Natural killer cell treated with Interleukin-12 subunit alpha and Interleukin-12 subunit beta and Interleukin-15 and Interleukin-18, amount 100 ng/mL, for 72 hours (primary cell): ENCODE results near the gene EFHB. TPM values are rescaled to one million over a fixed set of nuclear protein-coding genes. Genes with fewer than 3 reads are reported as not detected.
A peak's percentile ranks its signal among the peaks of the same experiment; 100 is the strongest.
"Not testable (repeated sequence)": the region's sequence is repeated elsewhere in the genome, so short reads cannot be mapped to it uniquely, and the experiment has no call there.

Source experiments
- ATAC-seq, 2 donors: fragments of 150-1000 bp; cut with Tn5 transposase in 1 of 2; sonication (Bioruptor Pico), chemical (Tn5 transposase) in 1 of 2; 2 replicates each; pipeline ENCODE4 v1.10.0; 2021
- DNase-seq: peaks from one replicate; pipeline ENCODE4 v3.0.0; 2022; ENCODE audit warnings: low spot score
- H3K27ac Mint-ChIP-seq, 2 donors: 1 replicate in 1 of 2; 2 replicates in 1 of 2; pipeline ENCODE4 v1.8.0; 2022; ENCODE audit warnings: mixed read lengths in 2 of 2, mild to moderate bottlenecking in 1 of 2, moderate library complexity in 1 of 2
- H3K27me3 Mint-ChIP-seq, 2 donors: 1 replicate in 1 of 2; 2 replicates in 1 of 2; pipeline ENCODE4 v1.8.0; 2022; ENCODE audit warnings: mixed read lengths in 2 of 2
- H3K36me3 Mint-ChIP-seq: one replicate; pipeline ENCODE4 v1.8.0; 2022; ENCODE audit warnings: mixed read lengths
- H3K4me1 Mint-ChIP-seq, 2 donors: 1 replicate in 1 of 2; 2 replicates in 1 of 2; pipeline ENCODE4 v1.8.0; 2022; ENCODE audit warnings: low read depth in 2 of 2, mixed read lengths in 2 of 2, mild to moderate bottlenecking in 1 of 2
- H3K4me3 Mint-ChIP-seq: one replicate; pipeline ENCODE4 v1.8.0; 2022; ENCODE audit warnings: mixed read lengths
- H3K9me3 Mint-ChIP-seq: 2 replicates; pipeline ENCODE4 v1.8.0; 2022; ENCODE audit warnings: mixed read lengths
- total RNA-seq, 2 donors: library from RNA; stranded (reverse); gene quantifications; one replicate each; pipeline ENCODE4 v1.2.3, GENCODE V29; 2022

The EFHB gene
- total RNA-seq, 2 donors from 2014 or later: 0.78 TPM; not detected in 1

DNA sequence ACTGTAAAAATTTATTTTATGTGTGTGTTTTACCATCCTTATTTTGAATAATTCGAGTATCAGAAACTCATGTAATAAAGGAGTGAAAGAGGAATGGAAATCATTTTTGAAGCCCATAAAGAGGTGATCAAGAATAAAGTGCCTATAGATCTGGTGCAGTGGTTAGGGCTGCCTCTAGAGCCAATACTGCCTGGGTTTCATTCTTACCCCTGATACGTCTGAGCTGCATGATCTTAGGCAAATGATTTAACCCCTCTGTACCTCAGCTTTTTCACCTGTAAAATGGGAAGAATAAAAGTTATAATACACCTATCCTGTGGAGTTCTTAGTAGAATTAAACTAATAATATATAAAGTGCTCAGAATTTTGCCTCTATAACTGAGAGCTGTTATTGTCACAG, 30.4 kb downstream of the EFHB start:
- no peak for ATAC-seq
- Mint-ChIP-seq H3K27ac (no peak overlapping the region), H3K36me3 (no peaks in the 10 kb centered on the region), H3K4me1 (no peaks in the 10 kb centered on the region), H3K4me3 (no peak overlapping the region), H3K27me3 (peaks cover 0 to 5% of the 10 kb centered on the region in 2 donors), H3K9me3 (no peaks in the 10 kb centered on the region)
- DNase-seq: no peak

DNA sequence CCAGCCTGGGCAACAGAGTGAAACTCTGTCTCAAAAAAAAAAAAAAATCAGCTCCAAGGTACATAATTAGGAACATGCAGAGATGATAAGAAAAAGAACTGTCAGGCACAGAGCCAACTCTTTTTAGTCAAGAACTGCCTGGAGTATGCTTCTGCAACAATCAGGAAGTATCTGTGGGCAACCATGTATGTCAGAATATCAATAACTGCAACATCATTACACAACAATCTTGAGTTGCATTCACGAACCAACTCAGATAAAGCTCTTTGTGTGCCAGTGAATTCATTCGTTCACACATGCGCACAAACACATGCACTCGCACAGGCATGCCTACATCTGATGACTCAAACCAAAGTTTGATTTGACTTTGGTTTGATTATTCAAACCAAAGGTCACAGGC, 32.1 kb downstream of the EFHB start:
- ATAC-seq (no peak), DNase-seq (no peak)
- Mint-ChIP-seq H3K27me3 (no peaks in the 10 kb centered on the region), H3K4me1 (no peaks in the 10 kb centered on the region), H3K9me3 (no peaks in the 10 kb centered on the region), H3K4me3 (no peak overlapping the region), H3K36me3 (no peaks in the 10 kb centered on the region), H3K27ac (no peak overlapping the region)

DNA sequence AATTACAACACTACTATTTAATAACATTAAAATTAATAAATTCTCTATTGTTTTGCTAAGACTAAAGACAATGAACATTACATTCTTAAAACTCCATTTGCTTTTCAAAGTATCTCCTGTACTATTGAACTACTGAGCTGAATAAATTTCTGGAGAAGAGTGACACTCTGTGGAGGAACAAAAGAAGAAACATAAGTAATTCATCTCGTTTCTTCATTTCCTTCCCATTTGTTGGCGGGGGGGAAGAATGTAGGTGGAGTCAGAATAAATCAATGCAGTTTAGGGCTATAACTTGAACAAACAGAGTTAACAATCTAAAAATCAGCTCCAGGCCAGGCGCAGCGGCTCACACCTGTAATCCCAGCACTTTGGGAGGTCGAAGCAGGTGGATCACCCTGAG, 32.7 kb downstream of the EFHB start:
- Mint-ChIP-seq H3K4me1 (no peaks in the 10 kb centered on the region), H3K36me3 (no peaks in the 10 kb centered on the region), H3K4me3 (no peak overlapping the region), H3K27me3 (no peaks in the 10 kb centered on the region), H3K27ac (no peak overlapping the region), H3K9me3 (no peaks in the 10 kb centered on the region)
- DNase-seq: no peak
- ATAC-seq: no peak

DNA sequence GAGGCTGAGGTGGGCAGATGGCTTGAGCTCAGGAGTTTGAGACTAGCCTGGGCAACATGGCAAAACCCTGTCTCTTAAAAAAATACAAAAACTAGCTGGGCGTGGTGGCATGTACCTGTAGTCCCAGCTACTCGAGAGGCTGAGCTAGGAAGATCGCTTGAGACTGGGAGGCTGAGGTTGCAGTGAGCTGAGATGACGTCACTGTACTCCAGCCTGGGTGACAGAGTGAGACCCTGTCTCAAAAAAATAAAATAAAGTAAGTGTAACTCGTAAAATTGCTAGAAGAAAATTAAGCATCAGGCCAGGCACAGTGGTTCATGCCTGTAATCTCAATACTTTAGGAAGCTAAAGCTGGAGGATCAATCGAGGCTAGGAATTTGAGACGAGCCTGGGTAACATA, 34.2 kb downstream of the EFHB start:
- DNase-seq, H3K4me1 Mint-ChIP-seq, H3K27me3 Mint-ChIP-seq, H3K36me3 Mint-ChIP-seq, ATAC-seq, H3K27ac Mint-ChIP-seq, H3K4me3 Mint-ChIP-seq, H3K9me3 Mint-ChIP-seq: not testable (repeated sequence)

DNA sequence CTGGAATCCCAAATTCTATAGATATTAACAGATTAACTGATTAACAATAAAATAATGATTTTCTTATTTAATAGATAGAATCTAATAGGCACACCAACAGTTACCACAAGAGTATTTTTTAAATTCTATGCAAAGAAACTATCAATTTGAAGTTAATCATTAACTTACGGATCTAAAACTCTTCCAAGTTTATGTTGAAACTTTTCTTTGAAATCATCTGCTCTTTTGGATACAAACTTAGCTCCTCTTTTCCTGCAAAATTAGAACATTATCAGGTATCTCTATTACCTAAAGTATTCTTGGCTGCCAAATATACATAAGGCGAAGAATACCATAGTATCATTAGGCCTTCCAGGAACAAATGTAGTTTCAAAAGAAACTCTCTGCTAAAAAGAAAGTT, 34.8 kb downstream of the EFHB start:
- H3K27me3 Mint-ChIP-seq: no peaks in the 10 kb centered on the region
- H3K4me1 Mint-ChIP-seq: no peaks in the 10 kb centered on the region
- DNase-seq: no peak
- no peaks in the 10 kb centered on the region for H3K9me3 Mint-ChIP-seq
- no peak overlapping the region for H3K27ac Mint-ChIP-seq
- H3K4me3 Mint-ChIP-seq: no peak overlapping the region
- no peak for ATAC-seq
- H3K36me3 Mint-ChIP-seq: no peaks in the 10 kb centered on the region

DNA sequence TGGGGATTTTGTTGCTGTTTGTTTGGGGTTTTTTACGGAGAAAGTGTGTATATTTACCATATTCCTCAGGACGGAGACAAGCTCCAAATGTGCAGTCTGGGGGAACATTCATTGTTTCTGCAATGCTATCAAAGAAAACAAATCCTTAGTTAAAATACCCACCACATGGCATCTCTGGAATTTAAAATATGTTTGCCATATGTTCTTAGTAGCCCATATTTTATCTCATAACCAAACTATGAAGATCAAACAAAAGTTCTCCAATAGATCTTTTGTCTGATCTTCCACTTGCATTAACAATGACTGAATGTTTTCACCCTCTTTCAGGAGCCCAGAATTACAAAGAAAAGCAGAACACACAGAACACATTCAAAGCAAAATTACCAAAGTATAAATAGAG, 35.3 kb downstream of the EFHB start:
- no peak for DNase-seq
- H3K27me3 Mint-ChIP-seq: no peaks in the 10 kb centered on the region
- ATAC-seq: no peak
- no peaks in the 10 kb centered on the region for H3K9me3 Mint-ChIP-seq
- H3K27ac Mint-ChIP-seq: no peak overlapping the region
- no peaks in the 10 kb centered on the region for H3K4me1 Mint-ChIP-seq
- H3K36me3 Mint-ChIP-seq: no peaks in the 10 kb centered on the region
- H3K4me3 Mint-ChIP-seq: no peak overlapping the region

DNA sequence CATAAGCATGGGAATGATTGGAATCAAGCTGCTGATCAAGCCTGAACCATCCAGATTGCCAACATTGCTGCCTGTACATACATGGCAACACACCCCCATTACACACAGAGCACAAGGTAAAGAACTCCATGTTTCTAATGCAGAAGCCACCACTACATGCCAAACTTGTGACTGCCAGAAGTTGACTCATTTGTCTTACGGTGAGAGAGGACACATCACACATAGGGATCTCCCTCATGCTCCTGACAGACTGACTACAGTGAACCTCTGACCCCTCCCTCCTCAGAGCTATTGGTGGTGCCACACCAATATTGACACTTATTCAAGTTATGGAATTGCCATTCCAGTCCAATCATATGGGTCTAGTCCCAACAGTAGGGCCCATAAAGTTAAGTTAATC, 42.3 kb downstream of the EFHB start:
- Mint-ChIP-seq H3K4me3 (no peak overlapping the region), H3K36me3 (no peaks in the 10 kb centered on the region), H3K27me3 (no peaks in the 10 kb centered on the region), H3K27ac (no peak overlapping the region), H3K4me1 (no peaks in the 10 kb centered on the region), H3K9me3 (no peaks in the 10 kb centered on the region)
- ATAC-seq (no peak), DNase-seq (no peak)

DNA sequence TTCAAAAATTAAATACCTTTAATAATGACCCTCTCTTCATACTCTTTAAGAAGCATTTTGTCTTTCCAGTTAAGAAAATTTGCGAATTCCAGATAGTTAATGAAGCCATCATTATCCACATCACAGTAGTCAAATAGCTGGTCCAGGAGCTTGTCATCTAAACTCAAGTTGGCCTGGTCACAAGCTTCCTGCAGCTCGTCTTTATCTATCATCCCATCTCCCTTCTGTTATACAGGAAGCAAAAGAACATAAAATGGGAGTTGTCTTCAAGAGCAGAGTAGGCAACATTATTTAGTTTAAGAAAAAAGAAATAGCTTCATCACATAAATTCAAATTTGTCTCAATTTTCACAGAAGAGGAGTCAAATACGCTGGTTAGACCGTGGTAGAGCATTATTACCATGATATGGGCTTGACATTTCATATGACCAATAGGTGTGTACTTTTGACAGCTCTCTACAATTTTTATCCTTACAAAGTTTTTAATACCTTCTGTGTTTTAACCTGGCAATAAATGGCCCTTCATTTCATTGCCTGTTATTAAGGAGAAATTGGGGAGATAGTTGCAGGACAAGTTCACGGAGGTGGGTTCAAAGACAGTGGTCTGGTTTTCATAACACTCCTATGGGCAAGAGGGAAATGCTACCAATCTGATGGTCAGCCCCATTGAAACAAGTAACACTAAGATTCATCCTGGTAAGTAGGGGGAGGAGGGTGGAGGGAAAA, 45.4 kb downstream of the EFHB start:
- Mint-ChIP-seq H3K36me3 (no peaks in the 10 kb centered on the region), H3K9me3 (no peaks in the 10 kb centered on the region), H3K4me3 (no peak overlapping the region), H3K27ac (no peak overlapping the region), H3K4me1 (no peaks in the 10 kb centered on the region), H3K27me3 (no peaks in the 10 kb centered on the region)
- ATAC-seq: no peak
- DNase-seq: no peak

DNA sequence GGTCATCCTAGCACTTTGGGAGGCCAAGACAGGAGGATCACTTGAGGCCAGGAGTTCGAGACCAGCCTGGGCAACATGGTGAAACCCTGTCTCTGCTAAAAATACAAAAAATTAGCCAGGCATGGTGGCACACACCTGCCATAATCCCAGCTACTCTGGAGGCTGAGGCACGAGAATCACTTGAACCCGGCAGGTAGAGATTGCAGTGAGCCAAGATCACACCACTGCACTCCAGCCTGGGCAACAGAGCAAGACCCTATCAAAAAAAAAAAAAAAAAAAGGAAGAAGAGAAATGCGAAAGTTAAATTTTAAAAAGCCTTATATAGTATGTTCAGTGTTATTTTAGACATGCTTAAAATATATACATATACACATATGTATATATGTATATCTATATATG, 46.9 kb downstream of the EFHB start:
- H3K27ac Mint-ChIP-seq, H3K4me1 Mint-ChIP-seq, H3K9me3 Mint-ChIP-seq, DNase-seq, ATAC-seq, H3K27me3 Mint-ChIP-seq, H3K36me3 Mint-ChIP-seq, H3K4me3 Mint-ChIP-seq: not testable (repeated sequence)

DNA sequence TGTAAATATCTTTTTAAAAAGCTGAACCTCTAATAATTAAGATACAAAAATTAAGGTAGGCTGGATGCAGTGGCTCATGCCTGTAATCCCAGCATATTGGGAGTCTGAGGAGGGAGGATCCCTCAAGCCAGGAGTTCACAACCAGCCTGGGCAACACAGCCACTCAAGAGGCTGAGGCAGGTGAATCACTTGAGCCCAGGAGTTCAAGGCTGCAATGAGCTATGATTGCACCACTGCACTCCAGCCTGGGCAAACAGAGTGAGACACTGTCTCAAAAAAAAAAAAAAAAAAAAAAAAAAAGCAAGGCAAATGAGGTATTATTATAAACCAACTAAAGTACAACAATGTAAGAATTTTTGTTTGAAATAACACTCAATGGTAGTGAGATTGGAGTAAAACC, 47.6 kb downstream of the EFHB start:
- ATAC-seq: no peak
- Mint-ChIP-seq H3K36me3 (no peaks in the 10 kb centered on the region), H3K27me3 (no peaks in the 10 kb centered on the region), H3K4me3 (no peak overlapping the region), H3K27ac (peak overlapping the region in 1 of 2 donors; percentile 21), H3K4me1 (no peaks in the 10 kb centered on the region), H3K9me3 (no peaks in the 10 kb centered on the region)
- DNase-seq: no peak

DNA sequence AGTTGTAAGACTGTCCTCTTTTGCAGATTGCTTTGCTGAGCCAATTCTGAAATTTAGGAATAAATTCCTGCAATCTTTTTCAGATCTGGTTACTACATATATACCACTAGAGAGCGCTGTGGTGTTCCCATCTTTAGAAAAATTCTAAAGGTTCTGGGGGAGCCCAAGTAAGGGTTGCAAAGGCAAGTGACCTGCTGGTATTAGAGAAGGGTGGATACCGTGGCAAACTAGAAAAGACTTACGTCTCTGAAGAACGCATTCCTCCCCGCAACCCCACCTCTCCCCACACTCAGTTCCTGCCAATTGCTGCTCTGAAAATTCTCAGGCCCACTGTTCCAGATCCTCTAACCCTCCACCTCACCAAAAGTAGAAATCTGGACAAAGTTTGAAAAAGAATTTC, 48.5 kb downstream of the EFHB start:
- Mint-ChIP-seq H3K4me3 (no peak overlapping the region), H3K27ac (peak overlapping the region in 1 of 2 donors; percentile 21), H3K4me1 (no peaks in the 10 kb centered on the region), H3K27me3 (no peaks in the 10 kb centered on the region), H3K36me3 (no peaks in the 10 kb centered on the region), H3K9me3 (no peaks in the 10 kb centered on the region)
- ATAC-seq: no peak
- DNase-seq: no peak

DNA sequence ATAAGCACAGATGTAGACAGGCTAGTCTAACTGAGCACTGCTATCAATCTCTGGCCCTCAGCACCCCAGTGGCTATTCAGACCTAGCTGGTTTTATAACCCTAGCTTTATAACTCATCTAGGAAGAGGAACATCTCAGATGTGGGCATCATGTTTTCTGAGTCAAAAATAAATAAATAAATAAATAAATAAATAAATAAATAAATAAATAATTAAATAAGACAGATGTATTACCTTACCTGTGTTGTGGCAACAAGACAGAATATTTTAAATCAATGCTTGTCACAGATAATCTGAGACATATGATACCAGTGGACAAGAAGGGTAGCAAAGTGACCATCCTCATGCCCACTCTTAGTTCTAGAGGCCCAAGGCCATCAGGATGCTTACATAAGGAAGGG, 52.2 kb downstream of the EFHB start:
- Mint-ChIP-seq H3K9me3 (no peaks in the 10 kb centered on the region), H3K4me1 (no peaks in the 10 kb centered on the region), H3K27ac (no peak overlapping the region), H3K27me3 (no peaks in the 10 kb centered on the region), H3K4me3 (no peak overlapping the region), H3K36me3 (no peaks in the 10 kb centered on the region)
- no peak for ATAC-seq
- DNase-seq: no peak

DNA sequence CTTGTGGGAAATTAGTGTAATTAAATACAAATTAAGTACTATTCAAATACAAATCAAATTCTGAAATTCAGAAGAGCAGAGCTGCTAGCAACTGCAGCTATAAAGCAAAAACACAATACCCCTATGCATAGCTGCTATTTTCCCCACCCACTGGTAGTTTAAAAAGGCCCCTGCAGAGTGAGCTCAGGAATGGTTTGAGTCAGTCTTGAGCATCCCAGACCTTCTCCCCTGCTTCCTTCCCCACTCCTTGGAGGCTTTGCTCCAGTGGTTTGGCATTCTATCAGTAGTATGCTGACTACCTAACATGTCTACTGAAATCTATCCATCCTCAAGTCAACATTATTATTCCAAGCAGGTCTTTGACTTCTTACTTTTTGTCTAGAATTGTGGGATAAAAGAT, 53.0 kb downstream of the EFHB start:
- peaks cover 0 to 2% of the 10 kb centered on the region in 2 donors for H3K27me3 Mint-ChIP-seq
- no peak overlapping the region for H3K4me3 Mint-ChIP-seq
- H3K9me3 Mint-ChIP-seq: no peaks in the 10 kb centered on the region
- H3K4me1 Mint-ChIP-seq: no peaks in the 10 kb centered on the region
- H3K27ac Mint-ChIP-seq: no peak overlapping the region
- ATAC-seq: no peak
- no peaks in the 10 kb centered on the region for H3K36me3 Mint-ChIP-seq
- DNase-seq: no peak

DNA sequence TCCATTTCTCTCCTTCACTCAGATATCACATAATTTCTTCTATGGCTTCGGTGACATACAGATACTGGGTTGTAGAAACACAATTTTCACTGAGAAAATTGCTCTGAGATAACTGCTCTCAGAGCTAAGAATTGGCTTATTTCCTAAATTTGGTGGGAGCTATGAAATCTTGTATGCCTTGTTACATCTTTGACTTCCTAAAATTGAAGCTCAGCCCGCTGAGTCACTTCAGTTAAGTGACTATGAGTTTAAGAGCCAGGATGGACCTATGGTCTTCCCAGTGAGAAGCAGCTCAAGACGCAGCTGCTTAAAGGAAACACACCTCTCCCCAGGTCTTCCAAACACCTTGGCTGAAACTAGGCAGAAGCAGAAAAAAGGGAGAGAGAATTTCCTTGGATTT, 56.4 kb downstream of the EFHB start:
- Mint-ChIP-seq H3K27me3 (peaks cover 5 to 7% of the 10 kb centered on the region in 2 donors), H3K4me3 (no peak overlapping the region), H3K36me3 (no peaks in the 10 kb centered on the region), H3K4me1 (no peaks in the 10 kb centered on the region), H3K9me3 (no peaks in the 10 kb centered on the region), H3K27ac (no peak overlapping the region)
- no peak for ATAC-seq
- no peak for DNase-seq

DNA sequence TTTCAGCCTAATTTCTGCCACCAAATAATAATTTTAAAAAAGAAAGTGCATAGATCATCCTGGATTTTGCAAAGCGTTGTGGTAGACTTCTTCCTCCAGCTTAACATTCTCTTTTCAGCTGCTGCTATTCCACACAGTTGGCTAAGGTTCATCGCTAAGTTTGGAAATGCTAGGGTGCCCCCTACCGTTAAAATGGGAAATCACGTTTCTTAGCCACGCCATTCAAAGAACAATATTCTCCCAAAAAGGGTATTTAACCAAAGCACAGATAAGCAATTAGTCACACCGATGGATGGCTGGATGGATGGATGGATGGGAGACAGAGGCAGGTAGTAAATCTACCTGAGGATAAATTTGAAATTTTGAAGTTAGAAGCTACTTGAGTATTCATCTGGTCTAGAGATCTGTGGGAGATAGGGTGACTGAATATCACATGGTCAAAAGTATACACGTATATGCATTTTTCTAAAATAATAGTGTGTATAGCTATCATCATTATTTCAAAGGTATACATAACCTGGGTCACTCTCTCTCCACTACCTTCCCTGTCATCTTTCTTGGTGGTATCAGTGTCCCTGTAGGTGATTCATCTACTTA, 67.2 kb downstream of the EFHB start:
- Mint-ChIP-seq H3K9me3 (no peaks in the 10 kb centered on the region), H3K4me3 (no peak overlapping the region), H3K36me3 (no peaks in the 10 kb centered on the region), H3K27me3 (peaks cover 13 to 29% of the 10 kb centered on the region in 2 donors), H3K27ac (no peak overlapping the region), H3K4me1 (no peaks in the 10 kb centered on the region)
- ATAC-seq (peak in 1 of 2 donors; percentile 71), DNase-seq (no peak)
